OCI-LY1 (cell line): ENCODE measurements around the gene ANP32E.
A peak's percentile ranks its signal among the peaks of the same experiment; 100 is the strongest.

ENCODE experiments used
- H2AFZ ChIP-seq: fragments of 200-600 bp; sonication (generic), shearing (Covaris generic); 2 replicates; pipeline ENCODE4 v1.6.0; 2014; ENCODE audit warnings: antibody characterized with exemption, mild to moderate bottlenecking, low read length
- H3F3A ChIP-seq: fragments of 200-600 bp; sonication (generic), shearing (Covaris generic); 2 replicates; pipeline ENCODE4 v1.6.0; 2014; ENCODE audit warnings: mild to moderate bottlenecking, antibody characterized with exemption, low read length, moderate library complexity; ENCODE audit not compliant: insufficient read depth
- H3K27ac ChIP-seq: fragments of 200-600 bp; sonication (generic); 2 replicates; pipeline ENCODE4 v1.5.1; 2014; ENCODE audit warnings: low read length, mixed run types, mild to moderate bottlenecking, low read depth; ENCODE audit not compliant: poor library complexity, severe bottlenecking
- H3K27me3 ChIP-seq: fragments of 200-600 bp; sonication (generic); 2 replicates; pipeline ENCODE4 v1.6.0; 2014; ENCODE audit warnings: antibody characterized with exemption, mild to moderate bottlenecking, low read length, moderate library complexity; ENCODE audit not compliant: insufficient read depth
- H3K36me3 ChIP-seq: fragments of 200-600 bp; sonication (generic); 2 replicates; pipeline ENCODE4 v1.6.1; 2014; ENCODE audit warnings: mild to moderate bottlenecking, antibody characterized with exemption, low read length, moderate library complexity, mixed read lengths; ENCODE audit not compliant: insufficient read depth
- H3K4me1 ChIP-seq: fragments of 200-600 bp; sonication (generic); 2 replicates; pipeline ENCODE4 v1.5.1; 2014; ENCODE audit warnings: mild to moderate bottlenecking, low read length, moderate library complexity; ENCODE audit not compliant: insufficient read depth, severe bottlenecking
- H3K4me2 ChIP-seq: fragments of 200-600 bp; sonication (generic), shearing (Covaris generic); 2 replicates; pipeline ENCODE4 v1.6.1; 2014; ENCODE audit warnings: low read length
- H3K4me3 ChIP-seq: fragments of 200-600 bp; sonication (generic); 2 replicates; pipeline ENCODE4 v1.5.1; 2014; ENCODE audit warnings: low read length, low read depth, mild to moderate bottlenecking, mixed read lengths; ENCODE audit not compliant: poor library complexity, severe bottlenecking
- H3K79me2 ChIP-seq: fragments of 200-600 bp; shearing (Covaris generic); 2 replicates; pipeline ENCODE4 v1.6.1; 2016; ENCODE audit warnings: mixed run types, low read length, mixed read lengths; ENCODE audit not compliant: insufficient read depth
- H3K9ac ChIP-seq: fragments of 200-600 bp; sonication (generic), shearing (Covaris generic); 2 replicates; pipeline ENCODE4 v1.6.1; 2014; ENCODE audit warnings: mild to moderate bottlenecking, low read length, mixed read lengths
- H3K9me2 ChIP-seq: fragments of 200-600 bp; sonication (generic), shearing (Covaris generic); 2 replicates; pipeline ENCODE4 v1.6.1; 2014; ENCODE audit warnings: low read depth, mild to moderate bottlenecking, low read length, mixed read lengths
- H3K9me3 ChIP-seq: fragments of 200-600 bp; shearing (Covaris generic); 2 replicates; pipeline ENCODE4 v1.6.1; 2014; ENCODE audit warnings: low read length, mixed read lengths
- H4K20me1 ChIP-seq: fragments of 200-600 bp; sonication (generic), shearing (Covaris generic); 2 replicates; pipeline ENCODE4 v1.6.0; 2016; ENCODE audit warnings: mild to moderate bottlenecking, low read length; ENCODE audit not compliant: insufficient read depth
- CTCF ChIP-seq: fragments of 200-600 bp; sonication (generic), shearing (Covaris generic); IDR thresholded peaks from 2 replicates; pipeline ENCODE4 v1.5.1; 2017; ENCODE audit warnings: mild to moderate bottlenecking, antibody characterized with exemption, low read length, moderate library complexity, mixed read lengths
- EZH2 ChIP-seq: fragments of 200-600 bp; sonication (generic), shearing (Covaris generic); IDR thresholded peaks from 2 replicates; pipeline ENCODE4 v1.8.0; 2017; ENCODE audit warnings: borderline replicate concordance, mixed run types, mild to moderate bottlenecking, antibody characterized with exemption, low read length, moderate library complexity, mixed read lengths

The ANP32E gene

GRCh38 chr1:150273311-150273710 lies 37.4 kb upstream of the ANP32E start:
- no peak for TF ChIP-seq CTCF
- no peak for TF ChIP-seq EZH2
- Histone ChIP-seq H4K20me1 (no peaks in the 10 kb centered on the region), H2AFZ (no peak overlapping the region), H3K27me3 (no peaks in the 10 kb centered on the region), H3K27ac (no peak overlapping the region), H3K9ac (no peak overlapping the region), H3K9me2 (no peaks in the 10 kb centered on the region), H3K36me3 (no peaks in the 10 kb centered on the region), H3K4me2 (no peak overlapping the region), H3K79me2 (peaks cover 4% of the 10 kb centered on the region; the same call in 1 of the 2 replicates), H3K9me3 (no peaks in the 10 kb centered on the region), H3K4me3 (no peak overlapping the region), H3F3A (no peaks in the 10 kb centered on the region), H3K4me1 (peaks cover 17% of the 10 kb centered on the region)

- no peaks in the 10 kb centered on the region for H3K9me3 ChIP-seq
- H4K20me1 ChIP-seq: no peaks in the 10 kb centered on the region
- H2AFZ ChIP-seq: no peak overlapping the region
- H3K9ac ChIP-seq: no peak overlapping the region
- TF ChIP-seq EZH2 (no peak), CTCF (no peak)
- H3K27ac ChIP-seq: no peak overlapping the region
- no peaks in the 10 kb centered on the region for H3K9me2 ChIP-seq
- H3K4me1 ChIP-seq: peaks cover 29% of the 10 kb centered on the region
- no peaks in the 10 kb centered on the region for H3F3A ChIP-seq
- H3K27me3 ChIP-seq: no peaks in the 10 kb centered on the region
- peaks cover 9% of the 10 kb centered on the region; the same call in 1 of the 2 replicates for H3K36me3 ChIP-seq
- peaks cover 10% of the 10 kb centered on the region for H3K79me2 ChIP-seq
- H3K4me2 ChIP-seq: no peak overlapping the region
- no peak overlapping the region for H3K4me3 ChIP-seq
These were observed 35.5 kb upstream of the ANP32E start for GRCh38 chr1:150271291-150271959.

- Histone ChIP-seq H3K27ac (no peak overlapping the region), H3K79me2 (peaks cover 10% of the 10 kb centered on the region), H3K27me3 (no peaks in the 10 kb centered on the region), H3F3A (no peaks in the 10 kb centered on the region), H3K4me3 (peak overlapping the region; percentile 80), H3K9me2 (no peaks in the 10 kb centered on the region), H3K36me3 (peaks cover 29% of the 10 kb centered on the region), H3K4me2 (peak overlapping the region; percentile 85), H4K20me1 (no peaks in the 10 kb centered on the region), H3K9me3 (no peaks in the 10 kb centered on the region), H2AFZ (peak overlapping the region; percentile 50), H3K9ac (peak overlapping the region; percentile 87), H3K4me1 (peaks cover 29% of the 10 kb centered on the region)
- no peak for TF ChIP-seq EZH2
- no peak for TF ChIP-seq CTCF
These were observed 33.5 kb upstream of the ANP32E start for GRCh38 chr1:150269451-150269850.
